Fibroblast of skin of abdomen (primary cell): ENCODE results near the gene PALM2AKAP2. TPM values are rescaled to one million over a fixed set of nuclear protein-coding genes. Genes with fewer than 3 reads are reported as not detected.

Experiments used
- DNase-seq: peaks from one replicate; pipeline ENCODE4 v3.0.0-alpha.2; 2013
- polyA plus RNA-seq, 2 experiments: library from polyadenylated mRNA; unstranded; fragments of 120-200 nt; gene quantifications; one replicate each; pipeline ENCODE4 v1.2.1, GENCODE V29; 2013; ENCODE audit not compliant: insufficient read length in 2 of 2

The PALM2AKAP2 gene
- 21.8 TPM for polyA plus RNA-seq (2013, experiment 1 of 2; ENCODE audit: insufficient read length)
- 21.2 TPM for polyA plus RNA-seq (2013, experiment 2 of 2; ENCODE audit: insufficient read length)

DNA sequence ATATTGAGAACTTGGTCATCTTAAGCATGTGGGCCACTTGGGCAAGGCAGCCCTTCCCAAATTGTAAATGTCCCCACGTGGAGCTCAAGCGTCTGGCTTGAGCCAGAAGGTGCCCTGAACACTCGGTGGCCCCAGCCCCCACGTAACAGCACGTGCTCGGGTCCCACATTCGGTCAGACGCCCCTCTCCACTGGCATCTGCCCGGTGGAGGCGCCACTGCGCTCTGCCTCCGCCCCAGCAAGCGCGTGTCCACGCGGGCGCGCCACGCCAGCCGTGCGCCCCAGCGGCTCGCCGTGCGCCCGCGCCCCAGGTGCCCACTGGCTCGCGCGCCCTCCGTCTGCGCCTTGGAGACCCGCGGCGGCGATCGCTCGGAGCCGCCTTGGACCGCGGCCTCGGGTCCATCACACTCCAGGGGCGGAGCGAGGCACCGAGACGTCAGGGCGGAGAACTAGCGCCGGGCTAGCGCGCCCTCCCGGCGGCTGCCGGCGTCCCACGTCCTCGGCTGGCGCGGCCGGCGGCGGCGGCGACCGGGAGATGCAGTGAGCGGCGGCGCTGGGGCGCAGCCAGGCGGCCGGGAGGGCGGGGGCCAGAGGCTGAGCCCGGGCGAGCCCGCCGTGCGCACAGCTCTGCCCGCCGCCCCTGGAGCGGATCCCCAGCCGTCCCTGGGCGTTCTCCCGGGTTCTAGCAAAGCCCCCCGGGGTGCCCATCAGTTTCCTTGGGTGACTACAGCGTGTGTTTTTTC is at the start of gene PALM2AKAP2:
Gene PALM2AKAP2 (plus strand): TSS at position 488 of the 742 bp plus-strand sequence. CDS start 291 bp downstream, outside the sequence.
- DNase-seq, result peak; percentile 81

DNA sequence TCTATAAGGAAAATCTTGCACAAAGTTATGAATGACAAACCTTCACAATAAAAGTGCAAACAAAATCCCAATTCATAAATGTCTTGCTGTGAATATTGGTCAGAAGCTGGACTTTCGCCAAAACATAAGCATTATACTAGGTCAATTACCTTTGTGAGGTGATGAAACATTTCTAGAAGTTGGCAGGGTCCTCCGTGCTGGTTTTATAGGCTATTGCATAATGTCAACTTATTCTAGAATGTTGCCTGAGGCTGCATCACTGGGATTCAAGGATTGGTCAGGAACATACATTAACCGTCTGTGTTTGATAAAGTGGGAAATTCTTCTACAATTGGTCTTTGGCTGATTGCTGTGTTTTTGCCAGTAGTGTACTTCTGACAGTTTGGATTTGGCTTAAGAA is 49.8 kb upstream of the PALM2AKAP2 start:
- DNase-seq, result peak; percentile 78

DNA sequence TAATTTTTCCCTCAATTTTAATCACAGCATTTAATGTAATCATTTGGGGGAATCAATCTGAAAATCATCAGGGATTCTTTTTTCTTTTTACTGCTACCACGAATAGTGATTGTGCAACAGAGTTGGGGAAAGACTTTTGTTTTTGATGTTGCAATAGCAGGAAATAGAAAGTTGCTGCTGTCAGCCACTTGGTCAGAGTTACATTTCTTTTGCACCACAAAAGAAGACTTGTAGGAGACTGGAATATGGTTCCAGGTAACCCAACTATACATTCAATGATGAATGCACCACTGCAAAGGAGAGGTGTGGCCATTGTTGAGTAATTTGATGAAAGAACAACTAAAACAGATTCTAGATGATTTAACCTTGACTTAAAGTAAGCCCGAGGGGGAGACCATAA is 46.3 kb upstream of the PALM2AKAP2 start:
- peak; percentile 79 for DNase-seq

DNA sequence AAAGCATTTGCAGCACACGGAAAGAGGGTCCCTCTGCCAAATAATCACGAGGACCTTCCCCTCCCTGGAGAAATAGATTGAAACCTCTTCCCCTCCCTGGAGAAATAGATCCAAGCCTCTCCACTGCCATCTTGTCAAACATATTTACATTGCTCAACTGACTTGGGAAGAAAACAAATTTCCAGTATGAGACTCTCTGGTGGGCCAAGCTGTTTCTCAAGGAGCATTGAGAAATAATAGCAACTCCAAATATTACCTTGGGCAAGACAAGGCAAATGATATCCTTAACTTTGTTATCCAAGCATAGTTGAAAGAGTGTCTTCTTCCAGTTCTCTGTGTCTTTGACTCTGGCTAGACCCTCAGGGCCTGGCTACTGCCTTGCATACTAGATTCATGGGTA is 45.2 kb upstream of the PALM2AKAP2 start:
- DNase-seq, result no peak

DNA sequence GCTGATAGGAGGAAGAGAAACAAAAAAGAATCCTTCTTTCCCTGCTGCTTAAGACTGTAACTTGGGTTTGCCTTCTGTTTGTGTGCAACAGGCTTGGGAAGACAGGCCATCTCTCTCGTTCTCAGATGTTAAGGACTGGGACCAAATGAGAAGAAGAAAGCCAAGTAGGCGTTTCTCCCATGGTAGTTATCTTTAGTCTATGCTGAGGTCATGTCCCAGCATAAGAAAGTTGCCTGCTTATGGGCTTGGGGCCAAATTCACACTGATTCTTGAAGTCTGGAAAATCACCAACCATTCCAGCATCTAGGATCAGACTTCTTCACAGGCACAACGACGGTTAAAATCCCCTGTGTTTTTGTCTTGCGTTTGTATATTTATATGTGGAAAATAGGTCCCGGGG is 44.2 kb upstream of the PALM2AKAP2 start:
- DNase-seq, result no peak

GRCh38 chr9:109737295-109737694 is 42.7 kb upstream of the PALM2AKAP2 start:
- DNase-seq, result no peak

- no peak for DNase-seq
These were observed 40.2 kb upstream of the PALM2AKAP2 start for GRCh38 chr9:109739760-109740159.

- DNase-seq, result peak; percentile 86
These were observed 37.1 kb upstream of the PALM2AKAP2 start for GRCh38 chr9:109742776-109743348.

GRCh38 chr9:109743696-109744095 is 36.3 kb upstream of the PALM2AKAP2 start:
- DNase-seq, result peak; percentile 30

DNA sequence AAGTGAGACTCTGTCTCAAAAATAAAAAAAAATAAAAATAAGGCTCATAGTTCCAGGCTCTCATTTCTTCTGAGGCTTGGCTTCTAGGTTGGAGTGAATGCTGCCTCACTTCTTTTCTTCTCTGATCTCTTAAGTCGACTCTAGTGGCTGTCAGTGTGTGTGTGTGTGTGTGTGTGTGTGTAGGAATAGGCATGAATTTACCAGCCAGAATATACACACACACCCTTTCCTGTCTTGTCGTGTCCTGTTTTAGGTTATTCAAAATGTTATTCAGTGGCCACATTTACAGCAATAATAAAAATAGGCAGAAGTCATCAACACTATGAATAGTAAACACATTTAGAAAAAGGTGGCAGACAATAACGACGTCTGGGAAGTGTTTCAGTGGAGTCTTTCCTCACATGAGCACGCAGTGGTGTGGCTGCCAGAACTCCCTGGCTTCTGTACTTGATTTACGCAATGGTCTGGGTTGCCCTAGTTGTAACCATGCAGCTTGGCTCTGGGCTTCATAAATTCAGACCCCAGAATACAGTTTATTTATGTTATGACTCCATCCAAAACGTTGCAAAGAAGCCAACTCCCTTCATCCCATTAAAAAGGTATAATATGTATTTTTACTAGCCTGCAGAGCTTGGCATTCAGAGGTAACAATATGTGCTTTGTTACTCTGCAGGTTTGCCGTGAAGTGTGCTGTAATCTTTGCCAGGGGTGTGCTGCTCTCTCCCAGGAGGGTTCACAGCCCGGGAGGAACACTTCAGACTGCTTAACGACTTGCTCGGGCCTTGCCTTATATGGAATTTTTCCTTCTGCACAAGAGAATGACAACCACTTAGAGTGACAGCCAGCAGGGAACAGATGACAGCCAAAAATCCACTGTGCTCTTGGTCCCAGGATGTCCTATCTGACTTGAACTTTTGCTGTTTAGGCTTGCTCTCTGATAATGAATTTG is 34.4 kb upstream of the PALM2AKAP2 start:
- DNase-seq, result peak; percentile 72

DNA sequence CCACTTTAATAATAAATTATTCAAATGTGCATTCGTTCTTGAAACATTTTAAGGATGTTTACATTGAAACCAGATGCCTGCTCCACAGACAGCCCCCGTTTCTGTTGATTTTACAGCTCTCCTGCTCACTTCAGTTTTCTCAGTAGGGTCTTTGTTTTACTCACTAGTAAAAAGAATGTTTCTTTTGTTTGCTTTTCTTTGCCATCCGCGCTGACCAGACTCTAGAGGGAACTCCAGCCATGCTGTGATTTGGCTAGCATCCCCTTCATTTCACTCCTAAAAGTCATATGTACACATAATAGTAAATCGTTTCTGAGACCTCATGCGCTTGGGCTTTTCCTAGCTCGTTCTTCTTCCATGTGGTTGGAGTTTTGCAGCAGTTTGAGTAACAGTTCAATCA is 28.7 kb upstream of the PALM2AKAP2 start:
- peak; percentile 78 for DNase-seq

DNA sequence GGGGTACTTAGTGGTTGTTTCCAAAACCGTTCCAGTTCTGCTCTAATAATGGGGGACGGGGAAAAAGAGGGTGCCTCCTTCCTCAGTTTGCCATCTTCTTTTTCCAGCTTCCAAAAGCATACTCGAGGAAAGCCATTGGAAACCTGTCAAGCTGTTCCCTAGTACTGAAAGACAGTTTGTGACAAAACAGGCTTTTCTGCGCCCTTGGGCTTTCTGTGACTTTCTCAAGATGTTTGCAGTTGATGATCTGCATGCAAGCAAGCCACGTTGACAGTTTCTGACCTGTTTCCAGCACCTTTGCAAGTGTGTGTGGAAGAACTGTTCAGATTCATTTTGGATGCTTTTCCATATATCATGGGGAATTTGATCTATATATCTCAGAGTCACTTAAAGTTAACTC is 26.7 kb upstream of the PALM2AKAP2 start:
- DNase-seq, result no peak

- DNase-seq, result peak; percentile 61
These were observed 25.0 kb upstream of the PALM2AKAP2 start for GRCh38 chr9:109755040-109755439.

GRCh38 chr9:109759589-109759988 is 20.4 kb upstream of the PALM2AKAP2 start:
- DNase-seq, result no peak

DNA sequence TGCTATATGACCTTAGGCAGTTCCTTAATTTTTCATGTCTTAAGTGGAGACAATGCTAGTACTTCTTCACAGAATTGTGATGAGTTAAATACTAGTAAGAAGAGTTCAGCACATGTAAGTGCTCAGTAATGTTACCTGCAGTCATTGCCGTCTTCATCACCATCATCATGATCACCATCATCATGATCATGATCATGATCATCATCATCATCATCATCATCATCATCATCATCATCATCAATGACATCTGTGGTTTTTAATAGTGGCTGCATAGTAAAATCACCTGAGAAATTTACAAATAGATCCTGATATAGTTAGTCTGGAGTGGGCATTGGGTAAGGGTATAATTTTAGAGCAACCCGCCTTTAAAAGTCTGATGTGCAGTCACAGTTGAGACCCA is 14.7 kb upstream of the PALM2AKAP2 start:
- no peak for DNase-seq

DNA sequence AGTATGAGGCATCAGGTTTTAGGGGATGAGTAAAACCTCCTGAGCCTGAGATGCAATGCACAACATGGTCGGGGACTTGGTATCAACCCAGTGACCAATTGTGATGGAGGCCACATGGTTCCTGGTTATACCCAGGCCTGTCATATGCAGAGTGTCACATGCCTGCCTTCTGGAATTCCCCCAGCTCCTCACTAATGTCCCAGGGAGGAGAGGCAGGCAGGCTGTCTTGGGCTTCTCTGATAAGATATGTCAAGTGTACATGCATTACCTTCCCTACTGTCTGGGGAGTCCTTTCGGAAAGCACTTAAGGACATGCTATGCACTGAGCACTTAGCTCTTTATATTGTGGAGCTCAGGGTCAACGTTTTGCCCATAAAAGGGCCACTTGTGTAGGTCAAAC is 14.2 kb upstream of the PALM2AKAP2 start:
- no peak for DNase-seq

DNA sequence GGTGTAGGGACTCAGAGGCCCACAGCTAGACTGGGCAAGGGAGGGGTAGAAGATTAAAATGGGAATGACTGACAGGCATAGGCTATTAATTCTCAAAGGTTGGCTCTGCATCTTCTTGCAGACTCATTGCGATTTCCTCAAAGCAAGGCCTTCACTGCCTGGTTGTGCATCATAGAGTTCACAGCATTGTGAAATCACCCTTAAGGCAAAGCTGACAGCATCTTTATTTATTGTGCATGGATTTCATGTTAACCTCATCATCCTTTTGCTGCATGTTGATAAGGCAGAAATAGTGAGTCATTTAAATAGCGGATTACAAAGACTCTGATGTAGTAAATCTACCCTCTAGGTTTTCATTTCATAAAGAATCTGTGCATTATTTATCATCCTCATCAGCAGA is 13.6 kb upstream of the PALM2AKAP2 start:
- peak; percentile 94 for DNase-seq

GRCh38 chr9:109767404-109767803 is 12.6 kb upstream of the PALM2AKAP2 start:
- no peak for DNase-seq

GRCh38 chr9:109767814-109768213 is 12.2 kb upstream of the PALM2AKAP2 start:
- no peak for DNase-seq

GRCh38 chr9:109769250-109769649 is 10.7 kb upstream of the PALM2AKAP2 start:
- DNase-seq, result peak; percentile 43

- DNase-seq, result peak; percentile 62
These were observed 9.9 kb upstream of the PALM2AKAP2 start for GRCh38 chr9:109770101-109770500.

GRCh38 chr9:109771087-109771486 is 8.9 kb upstream of the PALM2AKAP2 start:
- DNase-seq, result peak; percentile 99
